ENCODE results near the gene ERC2.

GRCh38 chr3:56282341-56282740, 185.9 kb downstream of the ERC2 start:
- no peak for TF ChIP-seq TEAD4 (IDR thresholded peaks at IDR 0.05)
- TF ChIP-seq, protein P1, sequence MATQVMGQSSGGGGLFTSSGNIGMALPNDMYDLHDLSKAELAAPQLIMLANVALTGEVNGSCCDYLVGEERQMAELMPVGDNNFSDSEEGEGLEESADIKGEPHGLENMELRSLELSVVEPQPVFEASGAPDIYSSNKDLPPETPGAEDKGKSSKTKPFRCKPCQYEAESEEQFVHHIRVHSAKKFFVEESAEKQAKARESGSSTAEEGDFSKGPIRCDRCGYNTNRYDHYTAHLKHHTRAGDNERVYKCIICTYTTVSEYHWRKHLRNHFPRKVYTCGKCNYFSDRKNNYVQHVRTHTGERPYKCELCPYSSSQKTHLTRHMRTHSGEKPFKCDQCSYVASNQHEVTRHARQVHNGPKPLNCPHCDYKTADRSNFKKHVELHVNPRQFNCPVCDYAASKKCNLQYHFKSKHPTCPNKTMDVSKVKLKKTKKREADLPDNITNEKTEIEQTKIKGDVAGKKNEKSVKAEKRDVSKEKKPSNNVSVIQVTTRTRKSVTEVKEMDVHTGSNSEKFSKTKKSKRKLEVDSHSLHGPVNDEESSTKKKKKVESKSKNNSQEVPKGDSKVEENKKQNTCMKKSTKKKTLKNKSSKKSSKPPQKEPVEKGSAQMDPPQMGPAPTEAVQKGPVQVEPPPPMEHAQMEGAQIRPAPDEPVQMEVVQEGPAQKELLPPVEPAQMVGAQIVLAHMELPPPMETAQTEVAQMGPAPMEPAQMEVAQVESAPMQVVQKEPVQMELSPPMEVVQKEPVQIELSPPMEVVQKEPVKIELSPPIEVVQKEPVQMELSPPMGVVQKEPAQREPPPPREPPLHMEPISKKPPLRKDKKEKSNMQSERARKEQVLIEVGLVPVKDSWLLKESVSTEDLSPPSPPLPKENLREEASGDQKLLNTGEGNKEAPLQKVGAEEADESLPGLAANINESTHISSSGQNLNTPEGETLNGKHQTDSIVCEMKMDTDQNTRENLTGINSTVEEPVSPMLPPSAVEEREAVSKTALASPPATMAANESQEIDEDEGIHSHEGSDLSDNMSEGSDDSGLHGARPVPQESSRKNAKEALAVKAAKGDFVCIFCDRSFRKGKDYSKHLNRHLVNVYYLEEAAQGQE (IDR thresholded peaks at IDR 0.05; ENCODE audit: low read depth), result no peak
- TF ChIP-seq, protein P2, sequence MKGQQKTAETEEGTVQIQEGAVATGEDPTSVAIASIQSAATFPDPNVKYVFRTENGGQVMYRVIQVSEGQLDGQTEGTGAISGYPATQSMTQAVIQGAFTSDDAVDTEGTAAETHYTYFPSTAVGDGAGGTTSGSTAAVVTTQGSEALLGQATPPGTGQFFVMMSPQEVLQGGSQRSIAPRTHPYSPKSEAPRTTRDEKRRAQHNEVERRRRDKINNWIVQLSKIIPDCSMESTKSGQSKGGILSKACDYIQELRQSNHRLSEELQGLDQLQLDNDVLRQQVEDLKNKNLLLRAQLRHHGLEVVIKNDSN (IDR thresholded peaks at IDR 0.05), result no peak
- TF ChIP-seq CEBPB (IDR thresholded peaks at IDR 0.05), result no peak
- TF ChIP-seq NFIC (IDR thresholded peaks at IDR 0.05), result no peak
- no peak for TF ChIP-seq CREB1 (IDR thresholded peaks at IDR 0.05; ENCODE audit: low read depth)
- no peak for TF ChIP-seq YY1 (IDR thresholded peaks at IDR 0.05; ENCODE audit: low read depth)
- no peak for TF ChIP-seq TCF12 (IDR thresholded peaks at IDR 0.05; ENCODE audit: low read depth)
- TF ChIP-seq, protein P3, sequence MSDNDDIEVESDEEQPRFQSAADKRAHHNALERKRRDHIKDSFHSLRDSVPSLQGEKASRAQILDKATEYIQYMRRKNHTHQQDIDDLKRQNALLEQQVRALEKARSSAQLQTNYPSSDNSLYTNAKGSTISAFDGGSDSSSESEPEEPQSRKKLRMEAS (IDR thresholded peaks at IDR 0.05), result no peak
- no peak for TF ChIP-seq RAD21 (IDR thresholded peaks at IDR 0.05; ENCODE audit: low read depth)
- no peak for TF ChIP-seq EP300 (IDR thresholded peaks at IDR 0.05; ENCODE audit: borderline replicate concordance)
- no peak for TF ChIP-seq TAF1 (IDR thresholded peaks at IDR 0.05; ENCODE audit: low read depth)
- no peak for TF ChIP-seq EGR1 (IDR thresholded peaks at IDR 0.05)
- no peak for TF ChIP-seq FOXM1 (IDR thresholded peaks at IDR 0.05; ENCODE audit: borderline replicate concordance, low read depth)

Measured in Ishikawa (cell line).